Liver (tissue), 3 donors: ENCODE measurements around the gene TMEM232.

Source experiments
- EGR1 ChIP-seq, 2 donors: IDR thresholded peaks; 2 replicates each; pipeline ENCODE4 v1.6.1; 2016 to 2018; ENCODE audit warnings: antibody characterized with exemption in 2 of 2, low read depth in 2 of 2
- GABPA ChIP-seq, 2 donors: IDR thresholded peaks in 1 of 2; conservative IDR thresholded peaks in 1 of 2; 2 replicates each; pipeline ENCODE4 v1.6.1; 2016; ENCODE audit warnings: antibody characterized with exemption in 2 of 2, mild to moderate bottlenecking in 1 of 2, moderate library complexity in 1 of 2
- JUND ChIP-seq, 2 donors: IDR thresholded peaks; 2 replicates each; pipeline ENCODE4 v1.6.1; 2016; ENCODE audit warnings: antibody characterized with exemption in 2 of 2
- RAD21 ChIP-seq, 2 donors: IDR thresholded peaks; 2 replicates each; pipeline ENCODE4 v1.6.1; 2016; ENCODE audit warnings: antibody characterized with exemption in 2 of 2, mild to moderate bottlenecking in 2 of 2
- RXRA ChIP-seq, 2 donors: IDR thresholded peaks; 2 replicates each; pipeline ENCODE4 v1.6.1; 2017 to 2018; ENCODE audit warnings: antibody characterized with exemption in 2 of 2, mild to moderate bottlenecking in 1 of 2
- SP1 ChIP-seq: IDR thresholded peaks from 2 replicates; pipeline ENCODE4 v1.6.1; 2018; ENCODE audit warnings: antibody characterized with exemption, mild to moderate bottlenecking
- TAF1 ChIP-seq: conservative IDR thresholded peaks from 2 replicates; pipeline ENCODE4 v1.6.1; 2016; ENCODE audit warnings: antibody characterized with exemption, mild to moderate bottlenecking
- YY1 ChIP-seq: IDR thresholded peaks from 2 replicates; pipeline ENCODE4 v1.6.1; 2016; ENCODE audit warnings: antibody characterized with exemption, mild to moderate bottlenecking
- TF ChIP-seq, protein P1 (sequence below): fragments of 150-350 bp; IDR thresholded peaks from 2 replicates; pipeline ENCODE4 v1.5.1; 2017; ENCODE audit warnings: improper control_type of control experiment, low read depth, low read length; ENCODE audit not compliant: missing input control
- TF ChIP-seq, protein P2 (sequence below): IDR thresholded peaks from 2 replicates; pipeline ENCODE4 v1.6.1; 2016; ENCODE audit warnings: antibody characterized with exemption
- TF ChIP-seq, protein P3 (sequence below): IDR thresholded peaks from 2 replicates; pipeline ENCODE4 v1.6.1; 2016; ENCODE audit warnings: antibody characterized with exemption
- TF ChIP-seq, protein P4 (sequence below): IDR thresholded peaks from 2 replicates; pipeline ENCODE4 v1.6.1; 2016; ENCODE audit warnings: antibody characterized with exemption
- TF ChIP-seq, protein P5 (sequence below): IDR thresholded peaks from 2 replicates; pipeline ENCODE4 v1.6.1; 2016; ENCODE audit warnings: antibody characterized with exemption, mild to moderate bottlenecking
- donor health status: healthy.
- donor health status: healthy.

DNA sequence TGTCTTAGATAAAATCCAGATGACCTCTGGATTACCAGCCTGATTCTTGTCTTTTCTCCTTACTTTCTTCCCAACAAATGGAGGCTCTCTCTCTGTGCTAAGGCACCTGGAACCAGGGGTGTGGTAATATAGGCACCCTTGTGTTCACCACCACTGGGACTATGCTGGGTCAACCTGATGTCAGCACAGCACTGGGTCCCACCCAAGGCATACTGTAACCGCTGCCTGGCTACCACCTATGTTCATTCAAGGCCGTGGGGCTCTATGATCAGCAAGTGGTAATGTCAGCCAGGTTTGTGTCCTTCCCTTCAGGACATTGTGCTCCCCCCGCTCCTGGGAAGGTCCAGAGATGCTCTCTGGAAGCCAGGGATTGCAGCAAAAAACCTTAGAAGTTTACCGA is 283.6 kb downstream of the TMEM232 start:
- no peak for TF ChIP-seq GABPA (IDR thresholded peaks at IDR 0.05 in 1 of 2, conservative IDR thresholded peaks at IDR 0.05 in 1 of 2)
- TF ChIP-seq, protein P1, sequence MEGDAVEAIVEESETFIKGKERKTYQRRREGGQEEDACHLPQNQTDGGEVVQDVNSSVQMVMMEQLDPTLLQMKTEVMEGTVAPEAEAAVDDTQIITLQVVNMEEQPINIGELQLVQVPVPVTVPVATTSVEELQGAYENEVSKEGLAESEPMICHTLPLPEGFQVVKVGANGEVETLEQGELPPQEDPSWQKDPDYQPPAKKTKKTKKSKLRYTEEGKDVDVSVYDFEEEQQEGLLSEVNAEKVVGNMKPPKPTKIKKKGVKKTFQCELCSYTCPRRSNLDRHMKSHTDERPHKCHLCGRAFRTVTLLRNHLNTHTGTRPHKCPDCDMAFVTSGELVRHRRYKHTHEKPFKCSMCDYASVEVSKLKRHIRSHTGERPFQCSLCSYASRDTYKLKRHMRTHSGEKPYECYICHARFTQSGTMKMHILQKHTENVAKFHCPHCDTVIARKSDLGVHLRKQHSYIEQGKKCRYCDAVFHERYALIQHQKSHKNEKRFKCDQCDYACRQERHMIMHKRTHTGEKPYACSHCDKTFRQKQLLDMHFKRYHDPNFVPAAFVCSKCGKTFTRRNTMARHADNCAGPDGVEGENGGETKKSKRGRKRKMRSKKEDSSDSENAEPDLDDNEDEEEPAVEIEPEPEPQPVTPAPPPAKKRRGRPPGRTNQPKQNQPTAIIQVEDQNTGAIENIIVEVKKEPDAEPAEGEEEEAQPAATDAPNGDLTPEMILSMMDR = no peak
- TF ChIP-seq, protein P2, sequence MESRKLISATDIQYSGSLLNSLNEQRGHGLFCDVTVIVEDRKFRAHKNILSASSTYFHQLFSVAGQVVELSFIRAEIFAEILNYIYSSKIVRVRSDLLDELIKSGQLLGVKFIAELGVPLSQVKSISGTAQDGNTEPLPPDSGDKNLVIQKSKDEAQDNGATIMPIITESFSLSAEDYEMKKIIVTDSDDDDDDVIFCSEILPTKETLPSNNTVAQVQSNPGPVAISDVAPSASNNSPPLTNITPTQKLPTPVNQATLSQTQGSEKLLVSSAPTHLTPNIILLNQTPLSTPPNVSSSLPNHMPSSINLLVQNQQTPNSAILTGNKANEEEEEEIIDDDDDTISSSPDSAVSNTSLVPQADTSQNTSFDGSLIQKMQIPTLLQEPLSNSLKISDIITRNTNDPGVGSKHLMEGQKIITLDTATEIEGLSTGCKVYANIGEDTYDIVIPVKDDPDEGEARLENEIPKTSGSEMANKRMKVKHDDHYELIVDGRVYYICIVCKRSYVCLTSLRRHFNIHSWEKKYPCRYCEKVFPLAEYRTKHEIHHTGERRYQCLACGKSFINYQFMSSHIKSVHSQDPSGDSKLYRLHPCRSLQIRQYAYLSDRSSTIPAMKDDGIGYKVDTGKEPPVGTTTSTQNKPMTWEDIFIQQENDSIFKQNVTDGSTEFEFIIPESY = no peak
- TF ChIP-seq JUND (IDR thresholded peaks at IDR 0.05) = no peak
- no peak for TF ChIP-seq SP1
- TF ChIP-seq, protein P3, sequence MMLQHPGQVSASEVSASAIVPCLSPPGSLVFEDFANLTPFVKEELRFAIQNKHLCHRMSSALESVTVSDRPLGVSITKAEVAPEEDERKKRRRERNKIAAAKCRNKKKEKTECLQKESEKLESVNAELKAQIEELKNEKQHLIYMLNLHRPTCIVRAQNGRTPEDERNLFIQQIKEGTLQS = no peak
- TF ChIP-seq RAD21 (IDR thresholded peaks at IDR 0.05) = no peak
- TF ChIP-seq YY1 = no peak
- TF ChIP-seq, protein P4, sequence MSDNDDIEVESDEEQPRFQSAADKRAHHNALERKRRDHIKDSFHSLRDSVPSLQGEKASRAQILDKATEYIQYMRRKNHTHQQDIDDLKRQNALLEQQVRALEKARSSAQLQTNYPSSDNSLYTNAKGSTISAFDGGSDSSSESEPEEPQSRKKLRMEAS = no peak
- no peak for TF ChIP-seq TAF1
- no peak for TF ChIP-seq RXRA (IDR thresholded peaks at IDR 0.05)
- TF ChIP-seq, protein P5, sequence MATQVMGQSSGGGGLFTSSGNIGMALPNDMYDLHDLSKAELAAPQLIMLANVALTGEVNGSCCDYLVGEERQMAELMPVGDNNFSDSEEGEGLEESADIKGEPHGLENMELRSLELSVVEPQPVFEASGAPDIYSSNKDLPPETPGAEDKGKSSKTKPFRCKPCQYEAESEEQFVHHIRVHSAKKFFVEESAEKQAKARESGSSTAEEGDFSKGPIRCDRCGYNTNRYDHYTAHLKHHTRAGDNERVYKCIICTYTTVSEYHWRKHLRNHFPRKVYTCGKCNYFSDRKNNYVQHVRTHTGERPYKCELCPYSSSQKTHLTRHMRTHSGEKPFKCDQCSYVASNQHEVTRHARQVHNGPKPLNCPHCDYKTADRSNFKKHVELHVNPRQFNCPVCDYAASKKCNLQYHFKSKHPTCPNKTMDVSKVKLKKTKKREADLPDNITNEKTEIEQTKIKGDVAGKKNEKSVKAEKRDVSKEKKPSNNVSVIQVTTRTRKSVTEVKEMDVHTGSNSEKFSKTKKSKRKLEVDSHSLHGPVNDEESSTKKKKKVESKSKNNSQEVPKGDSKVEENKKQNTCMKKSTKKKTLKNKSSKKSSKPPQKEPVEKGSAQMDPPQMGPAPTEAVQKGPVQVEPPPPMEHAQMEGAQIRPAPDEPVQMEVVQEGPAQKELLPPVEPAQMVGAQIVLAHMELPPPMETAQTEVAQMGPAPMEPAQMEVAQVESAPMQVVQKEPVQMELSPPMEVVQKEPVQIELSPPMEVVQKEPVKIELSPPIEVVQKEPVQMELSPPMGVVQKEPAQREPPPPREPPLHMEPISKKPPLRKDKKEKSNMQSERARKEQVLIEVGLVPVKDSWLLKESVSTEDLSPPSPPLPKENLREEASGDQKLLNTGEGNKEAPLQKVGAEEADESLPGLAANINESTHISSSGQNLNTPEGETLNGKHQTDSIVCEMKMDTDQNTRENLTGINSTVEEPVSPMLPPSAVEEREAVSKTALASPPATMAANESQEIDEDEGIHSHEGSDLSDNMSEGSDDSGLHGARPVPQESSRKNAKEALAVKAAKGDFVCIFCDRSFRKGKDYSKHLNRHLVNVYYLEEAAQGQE = no peak
- TF ChIP-seq EGR1 (IDR thresholded peaks at IDR 0.05; ENCODE audit: low read depth in 2 of 2) = no peak
